Activated CD4-positive, alpha-beta T cell treated with anti-CD3 and anti-CD28 coated beads, Interleukin-2, amount 50 U/mL, for 4 hours (primary cell): ENCODE results near the gene MGAT5B.

Experiments
- DNase-seq, 2 experiments: peaks; one replicate each; pipeline ENCODE4 v3.0.0-alpha.2; 2020

Gene MGAT5B

DNA sequence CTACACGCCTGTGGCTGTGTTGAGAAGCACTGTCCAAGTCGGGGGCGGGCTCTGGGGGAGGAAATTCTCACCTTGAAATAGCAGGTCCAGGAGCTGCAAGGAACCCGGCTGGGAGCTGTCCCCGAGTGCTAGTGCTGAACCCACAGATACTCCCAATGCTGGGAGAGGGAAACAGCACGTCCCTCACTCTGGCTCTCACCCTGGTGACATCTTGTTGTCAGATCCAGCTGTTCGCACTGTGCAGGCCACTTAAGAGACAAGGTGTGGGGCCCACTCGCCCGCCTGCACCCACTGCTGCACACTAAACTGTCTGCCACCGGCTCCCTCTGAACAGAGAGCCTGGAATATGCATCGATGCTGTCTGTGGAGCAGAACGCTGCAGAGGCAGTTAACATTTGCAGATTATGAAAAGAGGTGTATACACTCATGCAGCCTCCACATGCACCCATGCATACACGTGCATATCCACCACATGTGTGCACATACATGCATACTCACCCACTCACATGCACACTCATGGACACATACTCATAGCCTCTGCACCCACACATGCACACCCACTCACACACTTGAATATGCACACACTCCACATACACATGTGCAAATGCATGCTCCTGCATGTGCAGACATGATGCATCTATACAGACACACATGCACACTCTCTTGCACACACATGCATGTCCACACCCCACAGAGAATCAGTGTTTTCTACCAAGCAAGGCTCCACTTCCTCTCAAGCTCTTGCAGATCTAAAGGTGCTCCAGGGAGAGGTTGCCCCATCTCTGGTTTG lies 42.0 kb downstream of the MGAT5B start:
- peak; percentile 4 to 19 for DNase-seq

DNA sequence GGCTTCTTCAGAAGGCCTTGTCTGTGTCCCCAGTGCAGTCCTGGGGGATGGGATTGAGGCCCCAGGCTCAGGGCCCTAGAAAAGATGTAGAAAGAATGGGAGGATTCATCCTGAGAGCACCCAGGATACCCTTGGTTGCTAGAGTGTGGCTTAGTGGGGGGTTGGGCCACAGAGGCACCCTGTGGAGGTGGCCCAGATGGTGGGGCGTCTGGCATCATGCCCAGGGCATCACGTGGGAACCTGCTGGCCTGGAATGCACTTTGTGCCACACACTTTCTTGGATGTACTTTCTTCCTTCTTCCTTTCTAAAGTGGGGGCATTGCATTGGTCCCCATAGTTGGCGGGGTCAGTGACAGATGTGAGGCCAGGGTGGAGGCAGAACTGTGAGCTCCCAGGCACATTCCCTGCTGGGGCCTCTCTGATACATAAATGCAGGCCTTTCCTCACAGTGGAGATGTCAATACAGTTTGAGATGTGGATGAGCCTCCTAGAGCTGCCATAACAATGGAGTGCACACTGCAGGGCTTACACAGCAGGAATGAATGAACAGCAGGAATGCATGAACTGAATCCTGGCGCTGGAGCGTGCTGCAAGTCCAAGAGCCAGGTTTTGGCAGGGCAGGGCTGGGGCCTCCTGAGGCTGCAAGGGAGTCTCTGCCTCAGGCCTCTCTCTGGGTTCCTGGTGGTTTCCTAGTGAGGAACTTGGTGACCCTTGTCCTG lies 43.3 kb downstream of the MGAT5B start:
- no peak for DNase-seq

DNA sequence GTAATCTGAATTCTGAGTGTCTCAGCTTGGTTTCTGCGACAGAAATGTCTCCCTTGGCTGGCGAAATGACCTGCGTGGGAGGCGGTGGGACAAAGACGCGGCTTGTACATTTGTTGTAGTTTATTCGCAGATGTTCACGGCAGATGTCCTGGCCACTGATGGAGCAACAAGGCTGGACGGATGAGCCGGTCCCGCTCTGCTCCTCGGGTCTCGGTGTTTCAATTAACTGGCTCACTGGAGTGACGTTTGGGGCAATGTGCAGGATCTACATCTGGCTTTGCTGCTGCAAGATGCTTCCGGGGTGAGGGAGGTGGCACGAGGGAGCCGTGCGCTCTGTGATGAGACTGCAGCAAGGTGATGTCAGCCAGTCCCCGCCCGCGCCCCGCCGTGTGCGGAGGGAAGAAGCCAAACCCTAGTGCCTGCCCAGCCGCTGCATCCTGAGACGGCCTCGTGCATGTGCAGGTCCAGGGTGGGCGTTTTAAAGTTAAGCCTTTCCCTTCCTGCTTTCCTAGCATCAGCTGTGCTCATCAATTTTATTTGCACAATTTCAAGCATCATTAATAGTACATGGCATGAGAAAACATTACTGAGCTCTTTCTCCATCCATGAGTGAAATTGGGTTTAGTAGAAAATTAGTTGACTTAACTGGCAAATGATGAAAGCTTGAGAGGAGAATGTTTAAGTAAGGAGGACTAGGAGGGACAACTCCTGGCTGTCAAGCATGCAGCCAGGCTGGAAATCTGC lies 44.4 kb downstream of the MGAT5B start:
- DNase-seq: no peak

DNA sequence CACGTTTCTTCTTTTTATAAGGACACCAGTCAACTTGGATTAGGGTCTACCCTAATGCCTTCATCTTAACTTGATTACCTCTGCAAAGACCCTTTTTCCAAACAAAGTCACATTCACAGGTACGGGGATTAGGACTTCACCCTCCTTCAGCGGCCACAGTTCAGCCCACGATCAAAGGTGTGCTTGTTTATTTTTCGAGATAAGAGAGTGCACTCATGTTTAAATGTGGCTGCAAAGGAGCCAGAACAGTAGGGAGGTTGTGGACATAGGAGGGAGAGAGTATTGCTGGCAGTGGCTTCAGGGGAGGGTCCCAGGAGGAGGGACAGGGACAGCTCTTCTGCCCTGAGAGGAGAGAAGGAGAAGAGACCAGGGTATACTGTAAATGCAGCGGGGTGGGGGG lies 46.7 kb downstream of the MGAT5B start:
- DNase-seq: no peak

DNA sequence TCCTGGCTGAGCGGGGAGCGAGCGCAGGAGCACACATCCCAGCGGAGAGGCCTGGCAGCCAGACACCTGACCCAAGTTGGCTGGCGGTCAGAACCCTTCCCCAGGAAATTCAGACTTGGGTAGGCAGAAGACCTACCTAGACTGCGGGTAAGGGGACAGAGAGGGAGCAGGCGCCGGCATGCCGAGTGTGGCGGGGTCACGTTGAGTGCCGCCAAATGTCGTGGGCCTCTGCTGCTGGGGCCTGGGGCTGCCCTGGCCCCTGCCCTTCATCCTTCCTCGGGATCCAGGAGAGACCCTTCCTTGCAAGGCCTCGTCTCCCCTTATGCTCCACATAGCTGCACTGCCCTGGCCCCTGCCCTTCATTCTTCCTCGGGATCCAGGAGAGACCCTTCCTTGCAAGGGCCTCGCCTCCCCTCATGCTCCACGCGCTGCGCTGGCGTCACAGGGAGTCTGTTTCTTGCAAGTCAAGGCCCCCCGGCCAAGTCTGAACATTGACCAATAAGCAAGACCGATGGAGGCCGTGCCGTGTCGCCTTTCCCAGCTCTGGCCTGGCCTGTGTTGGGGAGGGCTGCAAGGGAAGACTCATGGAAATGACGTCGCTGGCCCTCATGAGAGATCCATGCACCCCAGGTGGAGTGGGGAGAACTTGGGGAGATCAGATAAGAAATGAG lies 47.8 kb downstream of the MGAT5B start:
- DNase-seq: no peak

DNA sequence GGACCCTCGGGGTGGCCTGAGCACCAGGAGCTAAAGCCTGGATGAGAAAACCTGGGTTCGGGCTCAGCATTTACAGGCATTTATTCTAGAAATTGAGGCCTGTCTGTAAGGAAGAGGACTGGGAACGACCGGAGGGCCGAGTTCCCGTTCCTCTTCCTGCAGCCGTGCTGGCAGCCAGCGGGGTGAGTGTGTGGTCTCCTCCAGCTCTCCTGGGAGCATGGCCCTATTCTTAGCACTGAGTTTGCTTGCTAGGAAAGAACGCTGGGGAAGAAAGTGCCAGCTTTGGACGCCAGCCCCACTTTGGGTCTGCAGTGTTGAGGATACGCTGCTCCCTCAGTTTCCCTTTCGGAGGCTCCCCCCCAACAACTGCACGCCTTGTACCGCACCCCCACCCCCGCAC lies 49.6 kb downstream of the MGAT5B start:
- no peak for DNase-seq

DNA sequence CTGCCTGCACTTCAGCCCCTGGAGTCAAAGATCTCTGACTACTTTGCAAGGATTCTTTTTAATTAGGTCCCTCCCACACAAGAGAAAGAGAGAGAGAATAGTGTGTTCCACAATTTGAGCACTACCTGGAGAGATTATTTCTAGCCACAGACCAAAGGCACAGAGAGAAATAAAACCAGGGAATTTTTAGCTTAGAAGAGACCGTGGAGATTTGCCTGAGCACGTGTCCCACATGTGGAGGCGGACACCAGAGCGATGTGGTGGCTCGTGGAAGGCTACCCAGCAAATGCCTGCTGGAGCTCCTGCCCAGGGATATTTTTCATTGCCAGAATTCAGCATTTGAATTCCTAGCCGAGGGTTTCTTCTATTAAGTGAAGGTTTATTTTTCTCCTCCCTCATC lies 50.6 kb downstream of the MGAT5B start:
- no peak for DNase-seq

DNA sequence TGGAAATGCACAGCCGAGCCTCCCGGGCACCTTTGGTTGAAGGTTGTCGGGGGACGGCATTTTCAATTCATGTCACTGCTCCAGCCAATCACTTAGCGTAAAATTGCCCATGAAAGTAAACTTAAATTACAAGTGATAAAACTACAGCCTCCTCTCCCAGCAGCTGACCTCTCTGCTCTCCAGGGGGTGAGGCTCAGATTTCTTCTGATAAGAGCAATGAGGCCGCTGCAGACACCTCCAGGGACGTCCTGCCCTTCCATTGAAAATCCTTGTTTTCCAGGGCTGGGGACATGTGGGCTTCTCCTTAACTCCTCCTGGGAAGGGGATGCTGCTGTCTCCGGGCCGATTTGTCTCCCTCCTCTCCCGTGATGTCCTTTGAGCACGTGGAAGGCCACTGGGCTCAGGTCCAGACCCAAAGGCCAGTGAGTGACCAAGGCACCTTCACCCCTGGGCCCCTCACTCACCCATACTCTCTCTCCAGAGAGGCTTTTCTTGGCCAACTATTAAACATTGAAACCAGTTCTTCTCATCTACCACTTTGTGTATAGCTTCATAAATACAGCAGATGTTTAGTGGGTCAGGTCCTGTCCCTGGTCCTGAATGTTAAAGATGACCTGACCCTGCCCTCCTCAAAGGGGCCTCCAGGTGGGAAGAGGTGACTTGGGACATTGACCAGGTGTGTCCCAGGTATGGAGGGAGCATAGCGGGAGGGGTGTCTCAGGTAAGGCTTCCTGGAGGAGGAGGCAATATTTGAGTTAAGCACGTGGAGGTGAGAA lies 52.3 kb downstream of the MGAT5B start:
- no peak for DNase-seq

DNA sequence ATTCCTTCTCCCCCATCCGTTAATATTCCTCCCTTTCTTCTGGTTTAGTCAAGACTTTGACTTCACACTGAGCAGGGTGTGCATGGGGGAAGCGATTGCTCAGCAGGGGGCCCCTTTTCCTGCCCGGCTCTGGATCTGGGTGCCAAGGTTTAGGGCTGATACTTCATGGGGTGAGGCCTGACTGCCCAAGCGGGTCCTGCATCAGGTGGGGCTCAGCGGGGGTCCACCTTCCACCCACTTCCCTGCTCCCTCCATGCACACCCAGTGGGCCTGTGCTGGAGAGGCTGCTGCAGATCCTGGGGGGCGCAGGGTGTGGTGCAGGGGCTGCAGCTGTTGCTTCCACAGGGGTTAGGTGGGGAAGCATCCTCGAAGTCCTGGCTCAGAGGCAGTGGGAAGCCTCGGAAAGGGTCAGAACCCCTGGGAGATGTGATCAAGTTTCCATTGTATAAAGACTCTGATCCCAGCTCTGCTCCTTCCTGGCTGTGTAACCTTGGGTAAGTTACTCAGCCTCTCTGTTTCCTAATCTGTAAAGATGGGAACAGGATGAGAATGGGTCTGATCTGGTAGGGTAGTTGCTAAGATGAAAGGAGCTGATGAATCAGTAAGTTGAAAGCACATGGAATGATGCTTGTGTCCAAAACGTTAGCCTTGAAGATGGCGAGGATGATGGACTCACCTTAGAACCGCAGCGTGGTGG lies 53.3 kb downstream of the MGAT5B start:
- DNase-seq: no peak

DNA sequence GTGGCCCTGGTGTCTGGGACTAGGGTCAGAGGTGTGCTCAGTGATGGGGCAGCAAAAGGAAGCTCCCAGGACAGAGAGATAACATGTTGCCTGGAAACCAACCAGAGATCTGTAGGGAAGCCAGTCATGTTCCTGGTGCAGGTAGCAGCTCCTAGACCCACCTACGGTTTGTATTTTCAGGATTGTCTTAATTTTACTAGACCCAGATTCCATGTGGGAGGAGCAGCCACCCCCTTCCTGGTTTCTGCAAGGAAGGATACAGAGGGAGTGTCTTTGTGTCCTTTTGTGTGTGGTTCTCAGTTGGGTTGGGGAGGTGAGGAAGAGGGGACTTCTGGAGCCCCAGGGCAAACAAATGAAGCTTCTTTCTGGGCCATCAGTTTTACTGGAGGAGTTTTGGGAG lies 53.9 kb downstream of the MGAT5B start:
- no peak for DNase-seq

DNA sequence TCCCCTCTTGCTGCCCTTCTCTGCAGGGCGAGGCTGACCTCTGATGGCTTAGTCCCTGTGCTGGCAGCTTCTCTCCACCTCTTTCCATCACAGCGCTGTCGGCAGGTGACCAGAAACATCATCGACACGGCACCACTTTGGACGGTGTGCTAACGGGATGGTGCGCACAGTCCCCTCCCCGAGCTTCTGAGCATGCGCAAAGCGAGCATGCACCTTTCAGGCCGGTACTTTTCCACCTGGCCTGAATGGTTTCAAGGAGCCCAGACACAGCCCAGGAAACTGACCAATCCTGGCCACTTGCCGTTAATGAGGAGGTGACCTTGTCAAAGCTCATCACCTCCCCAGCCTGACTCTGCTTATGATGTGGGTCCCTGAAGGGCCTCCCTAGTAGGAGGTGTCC lies 54.8 kb downstream of the MGAT5B start:
- no peak for DNase-seq

DNA sequence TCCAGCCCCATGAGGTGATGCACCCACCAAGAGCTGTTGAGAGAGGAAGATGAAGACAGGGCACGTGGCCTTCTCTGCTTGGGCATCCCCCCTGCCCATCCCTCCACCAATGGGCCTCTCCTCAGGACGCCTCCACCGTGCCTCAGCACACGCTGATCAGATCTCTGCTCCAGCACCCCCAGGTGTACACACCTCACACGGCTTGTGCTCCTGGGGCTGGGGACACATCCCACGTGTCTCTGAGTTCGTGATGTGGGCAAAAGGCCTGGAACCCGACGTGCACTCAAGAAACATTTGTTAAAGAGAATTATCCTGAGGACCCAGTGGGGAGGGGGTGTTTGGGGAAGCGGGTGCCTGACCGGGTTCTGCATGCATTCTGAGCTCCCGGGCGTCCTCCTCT lies 55.3 kb downstream of the MGAT5B start:
- DNase-seq: no peak

DNA sequence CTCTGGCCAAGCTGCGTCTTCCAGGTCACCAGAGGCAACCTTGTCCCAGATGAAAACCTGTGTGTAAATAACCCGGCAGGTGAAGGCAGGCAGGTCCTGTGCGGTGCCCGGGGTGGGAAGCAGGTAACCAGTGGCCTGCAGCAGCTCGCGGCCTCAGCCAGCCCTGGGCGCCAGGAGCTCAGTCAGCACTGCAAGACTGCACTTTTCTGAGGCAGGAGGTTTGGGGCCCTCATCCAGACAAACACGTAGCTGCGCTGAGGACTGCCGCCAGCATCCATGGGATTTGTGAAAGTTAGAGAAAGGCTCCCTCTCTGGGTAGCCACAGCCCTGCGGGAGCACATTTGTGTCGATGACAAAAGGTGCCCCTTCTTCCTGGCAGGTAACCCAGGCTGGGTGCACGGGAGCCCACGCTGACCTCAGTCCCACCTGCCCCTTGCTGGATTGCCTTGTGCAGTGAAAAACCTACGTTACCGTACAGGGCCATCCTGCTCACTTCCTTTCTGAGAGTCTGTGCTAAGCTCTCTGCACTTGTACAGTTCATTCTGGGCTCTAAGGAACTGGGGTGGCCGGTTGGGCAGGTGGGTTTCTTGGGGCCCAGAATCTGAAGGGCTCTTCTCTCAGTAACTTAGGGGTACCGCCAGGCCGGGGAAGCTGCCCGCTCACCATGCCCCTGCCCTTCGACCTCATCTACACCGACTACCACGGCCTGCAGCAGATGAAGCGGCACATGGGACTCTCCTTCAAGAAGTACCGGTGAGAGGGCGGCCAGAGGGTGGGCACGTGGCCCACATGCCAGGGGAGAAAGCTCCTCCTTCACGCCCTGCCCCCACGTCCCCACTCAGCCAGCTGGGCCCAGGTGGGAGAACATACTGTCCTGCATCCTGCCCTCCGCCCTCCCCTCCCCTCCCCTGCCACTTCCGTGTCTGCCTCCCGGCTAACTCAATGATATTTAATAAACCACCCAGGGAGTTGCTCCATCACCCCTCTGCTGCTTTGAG lies 56.4 kb downstream of the MGAT5B start:
- DNase-seq: no peak

DNA sequence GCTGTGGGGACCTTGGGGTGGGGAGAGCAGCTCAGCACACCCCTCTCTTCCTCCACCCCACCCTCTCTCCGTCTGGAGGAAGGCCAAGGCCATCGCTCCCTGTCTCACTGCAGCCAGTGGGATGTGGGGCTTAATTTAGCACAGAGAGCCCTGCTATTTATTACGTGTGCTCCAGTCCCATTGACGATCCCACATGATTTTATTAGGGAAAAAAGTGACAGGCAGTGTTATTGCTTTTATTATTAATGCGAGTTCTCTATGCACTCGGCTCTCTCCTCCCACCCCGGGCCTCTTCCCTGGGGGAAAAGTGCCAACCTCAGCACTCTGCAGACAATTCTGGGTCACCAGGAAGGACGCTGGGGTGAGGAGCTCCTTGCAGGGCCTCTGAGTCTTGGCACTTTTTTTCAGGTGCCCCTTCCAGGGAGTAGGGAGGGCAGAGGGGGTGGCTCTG lies 57.3 kb downstream of the MGAT5B start:
- no peak for DNase-seq

DNA sequence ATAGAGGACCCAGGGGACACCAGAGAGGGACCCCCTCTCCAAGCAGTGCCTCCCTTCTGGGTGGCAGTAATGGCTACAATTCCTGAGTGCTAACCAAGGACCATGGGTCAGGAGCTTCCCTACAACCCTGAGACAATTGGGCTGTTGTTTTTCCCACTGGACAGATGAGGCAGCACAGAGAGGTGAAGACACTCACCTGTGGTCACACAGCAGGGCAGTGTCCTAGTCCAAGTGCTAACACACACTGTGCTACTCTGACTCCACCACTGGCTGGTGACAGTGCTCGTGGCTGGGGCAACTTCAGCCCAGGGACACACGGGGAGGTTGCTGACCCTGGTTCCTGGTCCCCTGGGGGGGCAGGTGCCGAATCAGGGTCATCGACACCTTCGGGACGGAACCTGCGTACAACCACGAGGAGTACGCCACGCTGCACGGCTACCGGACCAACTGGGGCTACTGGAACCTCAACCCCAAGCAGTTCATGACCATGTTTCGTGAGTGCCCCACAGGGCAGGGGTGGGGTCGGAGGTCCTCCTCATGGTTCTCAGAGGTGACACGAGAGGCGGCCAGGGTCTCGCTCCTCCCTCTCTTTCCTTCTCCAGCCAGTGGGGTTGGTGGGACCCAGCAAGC lies 58.1 kb downstream of the MGAT5B start:
- no peak for DNase-seq

DNA sequence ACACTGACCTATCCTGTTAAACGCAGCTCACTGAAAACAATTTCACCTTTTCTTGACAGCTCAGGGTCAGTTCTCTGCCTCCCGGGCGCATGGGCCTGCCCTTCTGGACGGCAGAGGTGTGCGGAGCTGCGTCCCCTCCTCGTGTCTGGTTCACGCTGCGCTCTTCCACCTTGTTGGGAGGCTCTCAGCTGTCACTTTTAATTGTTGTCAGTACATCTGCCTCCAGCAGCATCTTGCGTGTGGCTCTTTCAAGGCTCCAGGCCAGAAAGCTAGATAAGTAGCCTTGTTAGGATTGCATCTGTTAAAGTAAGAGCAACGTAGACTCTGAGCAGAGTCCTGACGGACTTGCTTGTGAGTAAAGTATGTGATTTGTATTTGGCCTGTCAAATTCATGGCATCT lies 59.4 kb downstream of the MGAT5B start:
- DNase-seq: no peak

DNA sequence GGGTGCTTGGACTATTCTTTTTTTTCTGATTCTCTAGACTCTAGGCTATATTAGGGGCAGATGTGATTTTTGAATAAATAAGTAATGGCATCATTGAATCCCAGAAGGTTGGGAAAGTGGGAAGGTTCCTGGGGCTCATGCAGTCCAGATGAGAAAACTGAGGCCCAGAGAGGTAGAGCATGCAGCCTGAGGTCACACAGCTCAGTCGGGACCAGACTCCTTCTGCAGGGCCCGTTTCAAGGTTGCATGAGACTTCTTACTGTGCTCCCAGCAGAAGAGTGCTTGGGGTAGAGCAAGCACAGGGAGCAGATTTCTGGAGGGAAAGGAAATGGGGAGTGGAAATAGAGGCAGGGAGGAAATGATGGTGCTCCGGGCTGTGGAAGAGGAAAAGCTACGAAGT lies 59.8 kb downstream of the MGAT5B start:
- no peak for DNase-seq

DNA sequence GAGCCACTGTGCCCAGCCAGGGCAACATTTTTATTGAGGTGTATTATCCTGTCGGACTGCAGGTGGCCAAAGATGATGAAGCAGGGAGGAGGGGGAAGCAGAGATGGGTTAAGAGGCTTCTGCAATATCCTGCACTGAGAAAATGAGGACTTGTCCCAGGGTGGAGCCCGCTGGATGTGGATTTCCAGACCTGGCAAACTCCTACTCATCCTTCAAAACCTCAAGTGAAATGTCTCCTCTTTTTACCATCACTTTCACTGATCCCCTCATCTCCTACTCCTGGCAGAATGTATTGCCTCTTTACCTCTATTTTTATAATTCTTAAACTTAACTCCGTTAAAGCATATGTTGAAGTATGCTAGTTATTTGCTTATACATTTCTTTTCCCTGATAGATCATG lies 60.9 kb downstream of the MGAT5B start:
- DNase-seq: no peak

DNA sequence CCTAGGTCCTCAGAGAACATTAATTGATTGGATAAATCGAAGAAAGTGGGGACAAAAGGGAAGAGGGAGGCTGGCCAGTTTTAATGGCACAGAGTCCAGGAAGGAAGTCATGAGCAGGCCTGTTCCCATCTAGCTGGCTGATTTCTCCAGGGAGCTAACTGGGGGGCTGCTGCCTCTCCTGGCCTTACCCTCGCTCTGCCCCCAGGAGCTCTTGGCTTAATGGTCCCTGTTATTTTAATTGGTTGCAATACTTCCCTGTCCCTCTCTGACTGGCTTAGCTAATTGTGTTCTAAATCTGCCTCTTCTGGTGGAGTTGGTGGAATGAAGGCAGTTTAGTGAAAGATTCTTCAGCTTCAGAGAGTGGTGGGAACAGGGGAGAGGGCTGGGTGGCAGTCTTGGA lies 61.4 kb downstream of the MGAT5B start:
- DNase-seq: no peak

DNA sequence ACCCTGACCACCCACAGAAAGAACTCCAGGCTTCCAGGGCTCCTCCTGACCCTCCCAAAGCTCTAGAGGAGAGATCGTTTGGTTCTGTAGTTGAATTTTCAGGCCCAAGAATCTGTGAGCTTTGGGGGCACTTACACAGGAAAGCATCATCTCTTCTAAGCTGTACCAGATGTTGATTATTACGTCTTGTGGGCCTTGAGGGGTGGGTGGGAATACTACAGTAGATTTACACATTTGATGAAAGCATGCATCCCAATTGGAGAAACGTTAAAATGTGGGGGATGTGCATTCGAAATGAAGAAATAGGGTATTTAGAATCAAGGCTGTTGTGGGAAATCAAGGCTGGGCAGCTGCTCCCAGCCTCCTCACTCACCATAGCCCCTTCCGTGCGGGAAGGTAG lies 61.9 kb downstream of the MGAT5B start:
- DNase-seq: no peak
